ENCODE data around the gene HHIPL1.
"Not testable (repeated sequence)": the region's sequence is repeated elsewhere in the genome, so short reads cannot be mapped to it uniquely, and the experiment has no call there.

The HHIPL1 gene

DNA sequence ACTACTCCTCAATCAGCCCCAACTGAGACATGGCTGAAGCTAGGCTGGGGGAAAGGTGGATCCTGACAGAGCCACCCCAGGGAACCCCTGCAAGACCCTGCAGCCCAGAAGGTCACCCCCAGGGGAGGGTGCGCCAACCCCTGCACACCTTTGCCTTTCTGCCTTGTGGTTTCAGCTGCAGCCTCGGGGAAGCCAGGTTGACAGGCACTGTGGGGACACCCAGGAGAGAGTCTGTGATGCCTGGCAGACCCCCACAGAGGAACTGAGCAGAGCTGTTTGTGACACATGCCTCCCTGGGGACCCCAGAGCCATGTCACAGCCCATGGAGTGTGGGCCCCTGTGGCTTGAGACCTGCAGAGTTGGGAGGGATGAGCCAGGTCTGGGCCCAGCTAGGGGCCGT is 11.8 kb upstream of the HHIPL1 start:
- no peak for DNase-seq (ENCODE audit: low read depth in 1 of 2, low spot score in 1 of 2)

DNA sequence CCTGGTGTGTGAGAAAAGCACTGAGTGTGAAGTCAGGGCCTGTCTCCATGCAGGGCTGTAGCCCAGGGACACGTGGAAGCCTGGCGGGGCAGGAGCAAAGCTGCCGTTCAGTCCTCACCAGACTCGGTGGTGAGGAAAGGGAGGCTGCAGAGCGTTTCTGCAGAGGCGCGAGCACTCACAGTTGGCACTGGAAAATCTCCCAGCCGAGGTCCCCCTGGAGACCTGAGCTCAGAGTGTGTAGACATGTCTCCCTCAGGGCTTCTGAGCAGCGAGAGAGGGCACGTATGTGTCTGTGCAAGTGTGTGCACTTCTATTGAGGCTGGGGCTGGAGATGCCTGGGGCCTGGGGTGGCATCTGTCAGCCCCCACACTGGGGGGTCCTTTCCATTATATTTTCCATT is 11.0 kb upstream of the HHIPL1 start:
- no peak for DNase-seq (ENCODE audit: low read depth in 1 of 2, low spot score in 1 of 2)

- DNase-seq (ENCODE audit: low read depth in 1 of 2, low spot score in 1 of 2), result no peak
These were observed 10.5 kb upstream of the HHIPL1 start for GRCh38 chr14:99634443-99634842.

DNA sequence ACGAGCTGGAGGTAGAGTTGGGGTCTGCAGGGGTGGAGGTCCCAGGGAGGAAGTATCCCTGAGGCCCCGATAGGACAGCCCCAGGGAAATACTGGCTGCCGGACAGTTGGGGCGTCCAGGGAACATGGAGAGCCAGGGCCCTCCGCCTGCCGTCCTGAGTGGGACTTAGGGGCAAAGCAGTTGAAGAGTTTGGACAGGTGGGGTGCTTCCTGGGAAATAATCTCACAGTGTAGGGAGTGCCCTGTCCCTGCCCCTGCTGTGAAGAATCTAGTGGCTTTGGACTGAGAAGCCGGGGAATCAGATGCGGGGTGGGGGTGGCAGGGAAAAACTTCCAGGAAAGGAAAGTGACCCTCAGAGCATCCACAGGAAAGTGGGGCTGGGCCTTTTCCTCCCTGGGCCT is 9.8 kb upstream of the HHIPL1 start:
- no peak for DNase-seq (ENCODE audit: low read depth in 1 of 2, low spot score in 1 of 2)

GRCh38 chr14:99636487-99636886 is 8.4 kb upstream of the HHIPL1 start:
- no peak for DNase-seq (ENCODE audit: low read depth in 1 of 2, low spot score in 1 of 2)

DNA sequence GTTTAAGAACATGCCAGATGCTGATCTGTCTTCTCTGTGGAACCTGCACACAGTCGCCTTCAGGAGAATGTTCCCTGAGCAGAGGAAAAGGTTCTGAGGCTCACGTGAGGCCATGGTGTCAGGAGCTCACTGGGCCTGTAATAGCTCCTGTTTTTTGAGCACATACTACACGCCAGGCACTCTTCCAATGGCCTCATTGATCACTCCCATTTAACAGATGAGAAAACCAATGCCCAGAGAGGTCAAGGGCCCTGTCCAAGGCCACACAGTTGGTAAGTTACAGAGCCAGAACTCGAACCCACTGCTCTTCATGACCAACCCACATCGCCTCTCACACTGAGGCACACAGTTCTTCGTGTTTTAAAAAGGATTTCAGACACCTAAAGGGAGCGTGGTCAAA is 7.3 kb upstream of the HHIPL1 start:
- no peak for DNase-seq (ENCODE audit: low read depth in 1 of 2, low spot score in 1 of 2)

DNA sequence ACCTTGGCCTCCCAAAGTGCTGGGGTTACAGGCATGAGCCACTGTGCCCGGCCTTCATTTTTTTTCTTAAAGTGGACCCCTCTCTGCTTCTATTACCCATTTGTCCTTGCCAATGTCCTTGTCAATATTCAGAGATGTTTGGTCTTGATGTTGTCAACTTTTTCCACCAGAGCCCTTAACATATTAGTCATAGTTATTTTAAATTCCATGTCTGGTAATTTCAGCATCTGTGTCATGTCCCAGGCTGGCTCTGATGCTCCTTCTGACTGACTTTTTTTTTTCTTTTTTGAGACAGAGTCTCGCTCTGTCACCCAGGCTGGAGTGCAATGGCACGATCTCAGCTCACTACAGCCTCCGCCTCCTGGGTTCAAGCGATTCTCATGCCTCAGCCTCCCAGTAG is 2.2 kb upstream of the HHIPL1 start:
- DNase-seq (ENCODE audit: low read depth in 1 of 2, low spot score in 1 of 2), result not testable (repeated sequence)

DNA sequence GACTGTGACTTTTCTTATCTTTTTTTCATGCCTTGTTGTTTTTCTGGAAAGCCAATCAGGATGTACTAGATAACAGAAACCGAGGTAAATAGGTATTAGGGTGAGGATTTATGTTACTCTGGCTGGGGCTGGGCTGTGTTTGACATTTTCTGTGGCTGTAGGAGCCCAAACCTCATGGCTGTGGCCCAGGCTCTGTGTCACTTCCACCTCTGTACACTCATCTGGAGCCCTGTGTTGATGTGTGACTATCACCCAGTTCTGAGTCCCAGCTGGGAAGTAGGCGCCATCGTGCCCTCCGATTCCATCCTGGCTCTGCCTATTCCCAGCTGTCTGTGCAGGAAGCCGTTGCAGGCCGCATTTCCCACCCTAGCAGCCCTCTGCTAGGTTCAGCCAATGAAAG is 1.6 kb upstream of the HHIPL1 start:
- DNase-seq (ENCODE audit: low read depth in 1 of 2, low spot score in 1 of 2), result no peak

DNA sequence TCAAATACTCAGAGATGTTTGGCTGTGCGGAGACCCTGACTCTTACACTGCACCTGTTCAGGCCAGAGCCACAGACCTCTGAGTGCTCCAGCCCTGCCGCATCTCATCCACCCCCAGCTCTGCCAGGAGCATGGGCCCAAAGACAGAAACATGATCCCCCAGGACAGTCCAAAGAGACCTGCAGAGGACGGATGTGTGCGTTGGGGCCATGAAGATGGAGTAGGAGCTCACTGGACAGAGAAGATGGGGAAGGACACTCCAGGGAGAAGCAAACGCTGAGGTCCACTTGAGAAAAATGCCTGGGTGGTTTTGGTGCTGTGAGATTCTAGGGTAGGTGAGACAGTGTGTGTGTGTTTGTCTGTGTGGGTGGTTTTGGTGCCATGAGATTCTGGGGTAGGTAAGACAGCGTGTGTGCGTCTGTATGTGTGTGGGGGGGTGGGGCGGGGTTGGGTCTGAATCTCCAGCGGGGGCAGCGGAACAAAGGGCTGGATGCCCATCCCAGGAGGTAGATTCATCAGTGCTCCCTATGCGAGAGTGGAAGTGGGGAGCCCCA is 818 bp upstream of the HHIPL1 start:
- DNase-seq (ENCODE audit: low read depth in 1 of 2, low spot score in 1 of 2), result no peak

DNA sequence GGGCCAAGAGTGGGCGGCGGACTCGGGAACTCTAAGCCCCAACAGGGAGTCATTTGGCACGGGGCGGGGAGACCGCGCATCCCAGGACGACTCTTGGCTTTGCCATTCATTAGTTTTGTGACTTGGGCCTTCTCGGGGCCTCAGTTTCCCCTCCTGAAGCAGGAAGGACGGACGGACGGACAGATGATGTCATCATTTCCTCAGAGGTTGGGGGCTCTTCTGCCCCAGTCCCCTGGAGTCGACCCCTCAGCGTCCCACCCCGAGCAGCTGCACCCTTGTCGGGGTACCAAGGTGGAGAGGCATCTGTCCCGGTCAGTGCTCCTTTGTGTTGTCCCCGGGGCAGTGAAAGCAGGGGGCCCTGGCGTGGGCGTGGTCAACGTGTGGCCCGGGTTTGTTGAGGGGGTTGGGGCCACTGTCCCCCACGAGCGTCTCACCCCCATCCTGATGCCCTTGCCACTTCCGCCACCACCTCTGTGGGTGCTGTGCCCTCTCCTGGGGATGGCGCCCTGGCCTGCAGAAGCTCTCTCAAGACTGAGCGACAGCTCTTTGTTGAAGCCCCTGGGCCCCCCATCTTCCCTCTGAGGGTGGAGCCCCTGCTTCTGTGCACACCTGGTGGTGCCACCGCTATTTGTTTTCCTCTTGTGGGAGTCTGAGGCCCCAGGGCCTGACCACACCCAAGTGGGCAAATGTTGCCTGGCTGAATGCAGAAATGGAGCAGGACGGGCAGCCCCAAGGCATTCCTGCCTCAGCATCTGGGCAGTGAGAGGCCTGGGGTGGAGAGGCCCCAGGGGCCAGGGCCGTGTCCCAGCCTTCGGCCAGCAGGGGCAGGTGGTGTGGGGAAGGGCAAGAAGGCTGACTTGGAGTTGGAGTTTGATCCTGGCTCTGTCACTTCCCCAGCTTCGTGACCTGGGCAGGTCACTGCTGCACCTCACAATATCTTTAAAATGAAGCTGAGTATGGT is 896 bp downstream of the HHIPL1 start:
- no peak for DNase-seq (ENCODE audit: low read depth in 1 of 2, low spot score in 1 of 2)

DNA sequence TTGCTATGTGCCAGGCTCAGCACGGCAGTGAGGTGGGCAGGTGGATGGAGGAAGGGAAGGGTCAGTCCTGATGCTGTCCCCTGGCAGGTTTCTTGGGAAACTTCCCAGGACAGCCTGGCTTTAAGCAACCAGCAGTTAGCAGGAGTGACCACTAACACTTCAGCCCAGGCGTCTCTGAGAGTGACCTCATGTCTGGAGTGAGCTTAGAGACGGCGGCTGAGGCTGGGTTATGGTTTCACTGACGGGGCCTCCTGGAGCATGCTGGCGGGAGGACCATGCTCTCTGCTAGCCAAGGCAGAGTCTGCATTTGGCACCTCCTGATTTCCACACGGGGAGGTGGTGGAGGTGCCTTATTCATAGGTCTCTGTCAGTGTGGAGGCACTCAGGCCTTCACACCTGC is 2.5 kb downstream of the HHIPL1 start:
- no peak for DNase-seq (ENCODE audit: low read depth in 1 of 2, low spot score in 1 of 2)

- DNase-seq (ENCODE audit: low read depth in 1 of 2, low spot score in 1 of 2), result no peak
These were observed 3.3 kb downstream of the HHIPL1 start for GRCh38 chr14:99648027-99648784.

- no peak for DNase-seq (ENCODE audit: low read depth in 1 of 2, low spot score in 1 of 2)
These were observed 4.3 kb downstream of the HHIPL1 start for GRCh38 chr14:99649219-99649618.

GRCh38 chr14:99649643-99650042 is 4.7 kb downstream of the HHIPL1 start:
- no peak for DNase-seq (ENCODE audit: low read depth in 1 of 2, low spot score in 1 of 2)

DNA sequence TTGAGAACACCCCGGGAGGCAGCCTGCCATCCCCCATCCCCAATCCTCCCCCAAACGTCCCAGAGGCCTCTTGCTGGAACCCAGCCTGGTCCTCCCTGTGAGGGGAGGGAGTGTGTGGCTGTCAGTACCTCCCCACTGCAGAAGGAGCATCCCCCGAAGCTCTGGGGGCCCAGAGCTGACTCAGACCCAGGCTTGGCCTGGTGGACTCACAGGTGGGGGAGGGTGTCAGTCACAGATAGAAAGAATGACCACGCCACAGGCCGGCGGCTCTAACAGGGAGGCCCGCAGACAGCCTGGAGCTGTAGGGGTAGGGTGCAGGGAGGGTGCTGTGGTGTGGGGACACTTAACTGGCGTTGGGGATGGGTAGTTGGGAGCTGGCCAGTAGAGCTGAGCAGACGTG is 5.3 kb downstream of the HHIPL1 start:
- no peak for DNase-seq (ENCODE audit: low read depth in 1 of 2, low spot score in 1 of 2)

- no peak for DNase-seq (ENCODE audit: low read depth in 1 of 2, low spot score in 1 of 2)
These were observed 7.2 kb downstream of the HHIPL1 start for GRCh38 chr14:99651953-99652746.

GRCh38 chr14:99654235-99654985 is 9.5 kb downstream of the HHIPL1 start:
- no peak for DNase-seq (ENCODE audit: low read depth in 1 of 2, low spot score in 1 of 2)

DNA sequence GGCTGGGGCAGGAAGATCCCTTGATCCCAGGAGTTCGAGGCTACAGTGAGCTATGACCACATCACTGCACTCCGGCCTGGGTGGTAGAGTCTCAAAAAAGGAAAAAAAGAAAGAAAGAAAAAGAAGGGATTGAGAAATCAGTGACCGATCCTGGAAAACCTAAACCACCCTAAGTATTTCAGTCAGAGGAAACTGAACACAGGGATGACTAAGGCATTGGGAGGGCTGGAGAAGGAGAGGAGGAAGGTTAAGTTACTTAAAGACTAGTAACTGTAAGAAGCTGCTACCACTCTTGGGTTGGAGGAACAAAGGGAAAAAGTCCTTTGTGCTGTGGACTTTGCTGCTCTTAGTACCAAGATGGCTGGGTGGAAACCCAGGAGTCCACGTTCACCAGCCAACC is 10.6 kb downstream of the HHIPL1 start:
- DNase-seq (ENCODE audit: low read depth in 1 of 2, low spot score in 1 of 2), result no peak

- DNase-seq (ENCODE audit: low read depth in 1 of 2, low spot score in 1 of 2), result no peak
These were observed 11.2 kb downstream of the HHIPL1 start for GRCh38 chr14:99656171-99656570.

GRCh38 chr14:99657645-99658155 is 12.8 kb downstream of the HHIPL1 start:
- no peak for DNase-seq (ENCODE audit: low read depth in 1 of 2, low spot score in 1 of 2)
